ENCODE measurements around the gene SIRT1.
"Not testable (repeated sequence)": the region's sequence is repeated elsewhere in the genome, so short reads cannot be mapped to it uniquely, and the experiment has no call there.

SIRT1 gene

DNA sequence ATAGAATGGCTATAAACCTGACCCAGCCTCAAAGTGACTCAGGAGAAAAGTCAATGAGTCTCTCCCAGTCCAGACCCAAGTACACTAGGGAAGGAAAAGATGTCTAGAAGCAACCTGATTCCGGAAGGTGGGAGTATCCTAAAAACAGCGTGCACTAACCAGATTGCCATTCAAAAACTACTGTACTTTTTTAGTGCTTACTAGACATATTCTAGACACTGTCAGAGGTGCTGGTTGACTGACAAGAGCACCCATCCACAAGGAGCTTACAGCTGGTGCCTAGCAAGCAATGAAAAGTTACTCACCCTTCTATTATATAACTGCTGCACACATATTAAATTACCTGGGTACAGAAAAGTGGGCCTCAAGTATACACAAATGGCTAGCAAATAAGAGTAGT lies 81.0 kb downstream of the SIRT1 start:
- no peak for DNase-seq (ENCODE audit: low read depth)

DNA sequence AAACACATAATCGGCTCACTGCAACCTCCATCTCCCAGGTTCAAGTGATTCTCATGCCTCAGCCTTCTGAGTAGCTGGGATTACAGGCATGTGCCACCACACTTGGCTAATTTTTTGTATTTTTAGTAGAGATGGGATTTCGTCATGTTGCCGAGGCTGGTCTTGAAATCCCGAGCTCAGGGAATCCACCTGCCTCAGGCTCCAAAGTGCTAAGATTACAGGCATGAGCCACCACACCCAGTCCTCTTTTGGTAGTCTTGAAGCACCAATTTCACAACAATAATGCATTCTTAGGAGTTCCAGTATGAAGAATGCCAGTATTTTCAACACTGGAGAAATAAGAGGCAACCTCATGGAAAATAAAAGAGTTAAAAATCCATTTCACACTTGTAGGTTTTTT lies 81.6 kb downstream of the SIRT1 start:
- DNase-seq (ENCODE audit: low read depth) = not testable (repeated sequence)
